ENCODE measurements around the gene UTY. TPM values are rescaled to one million over a fixed set of nuclear protein-coding genes. Genes with fewer than 3 reads are reported as not detected.

Gene UTY
- total and polyA plus RNA-seq, 9 of the 15 experiments (the other 6 are each of a cell fraction or from before 2014, with no cell fraction given), result 0.09 TPM; not detected in 8

DNA sequence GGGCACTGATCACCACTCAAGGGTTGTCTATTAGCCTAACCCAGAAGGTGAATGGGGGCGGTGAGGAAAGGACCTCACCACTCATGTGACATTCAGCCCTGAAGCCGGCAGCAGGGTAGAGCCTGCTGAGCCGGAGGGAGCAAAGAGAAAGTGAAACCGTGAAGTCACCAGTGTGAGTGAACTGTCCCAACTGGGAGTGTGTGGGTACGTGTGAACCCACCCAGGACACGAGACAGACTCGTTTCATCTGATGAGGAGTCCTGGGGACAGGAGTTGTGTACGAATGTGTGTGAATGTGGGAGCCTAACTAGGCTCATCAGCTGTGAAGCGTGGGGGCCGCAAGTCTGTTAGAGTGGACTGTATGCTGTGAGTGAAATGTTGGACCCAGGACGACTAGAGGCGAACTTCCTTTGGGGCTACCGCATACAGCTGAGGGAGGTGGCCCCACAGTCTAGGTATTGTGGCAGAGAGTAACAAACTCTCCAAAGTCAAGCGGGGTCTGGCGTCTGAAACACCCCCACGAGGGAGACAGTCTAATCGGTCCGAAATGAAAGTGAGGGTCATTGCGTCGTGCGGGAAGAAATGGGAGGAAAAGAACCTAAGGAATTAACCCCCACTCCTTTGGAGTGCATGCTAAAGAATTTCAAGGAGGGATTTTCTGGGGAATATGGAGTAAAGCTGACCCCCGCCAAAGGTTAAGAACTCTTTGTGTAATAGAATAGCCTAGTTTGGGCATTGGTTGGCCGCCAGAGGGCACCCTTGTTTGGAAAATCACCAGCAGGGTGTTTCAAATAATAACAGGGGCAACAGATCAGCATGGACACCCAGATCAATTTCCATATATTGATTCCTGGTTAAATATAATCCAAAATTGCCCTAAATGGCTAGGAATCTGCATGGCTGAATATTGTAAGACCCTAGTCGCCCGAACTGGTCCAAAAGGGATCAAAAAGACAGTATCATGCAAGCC lies 43.6 kb downstream of the UTY start:
- Histone ChIP-seq H3K4me3 (no peak overlapping the region), H3K4me1 (replicated peaks in 1 of 2; ENCODE audit: control insufficient read depth in 2 of 2, insufficient read depth in 2 of 2, low read length in 2 of 2) (no peaks in the 10 kb centered on the region), H3K36me3 (ENCODE audit: control insufficient read depth, insufficient read depth, low read length) (no peaks in the 10 kb centered on the region), H3K9me1 (ENCODE audit: control insufficient read depth, insufficient read depth, low read length) (no peaks in the 10 kb centered on the region), H4K20me1 (replicated peaks; ENCODE audit: control insufficient read depth, insufficient read depth, low read length) (no peaks in the 10 kb centered on the region), H3K79me2 (ENCODE audit: control insufficient read depth, insufficient read depth, low read length) (no peaks in the 10 kb centered on the region), H3K27me3 (ENCODE audit: control insufficient read depth in 2 of 2, insufficient read depth in 2 of 2, low read length in 2 of 2) (no peaks in the 10 kb centered on the region), H3K4me2 (ENCODE audit: insufficient read depth, low read length) (no peak overlapping the region), H3K9ac (ENCODE audit: insufficient read depth in 1 of 2, low read depth in 2 of 2, low read length in 2 of 2) (no peak overlapping the region), H2AFZ (ENCODE audit: low read depth, low read length) (no peak overlapping the region), H3K27ac (ENCODE audit: extremely low read depth, low read depth, low read length) (no peak overlapping the region), H3K9me3 (replicated peaks; ENCODE audit: control insufficient read depth, insufficient read depth, low read depth, low read length) (no peaks in the 10 kb centered on the region)
- ATAC-seq, result no peak
- BruUV-seq (replicated peaks), result no TSS peak
- ChIA-PET CTCF (ENCODE audit: low intra/inter-chr PET ratio) (no interaction called here), POLR2A (no interaction called here)
- FAIRE-seq, result no peak
- DNase-seq (ENCODE audit: extremely low read depth in 1 of 4, low spot score in 3 of 4), result no peak
- intact Hi-C loops (cut with micrococcal nuclease), result no loop called here
- no CpG with 5 or more reads among the region's 25 CpGs for WGBS (ENCODE audit: insufficient coverage, low coverage, missing lambda C conversion rate)
- in situ Hi-C loops (cut with MboI), result no loop called here
- no peak for TF ChIP-seq RBM25 (IDR thresholded peaks at IDR 0.05; ENCODE audit: low read depth, low read length, severe bottlenecking)
- TF ChIP-seq, protein P1, sequence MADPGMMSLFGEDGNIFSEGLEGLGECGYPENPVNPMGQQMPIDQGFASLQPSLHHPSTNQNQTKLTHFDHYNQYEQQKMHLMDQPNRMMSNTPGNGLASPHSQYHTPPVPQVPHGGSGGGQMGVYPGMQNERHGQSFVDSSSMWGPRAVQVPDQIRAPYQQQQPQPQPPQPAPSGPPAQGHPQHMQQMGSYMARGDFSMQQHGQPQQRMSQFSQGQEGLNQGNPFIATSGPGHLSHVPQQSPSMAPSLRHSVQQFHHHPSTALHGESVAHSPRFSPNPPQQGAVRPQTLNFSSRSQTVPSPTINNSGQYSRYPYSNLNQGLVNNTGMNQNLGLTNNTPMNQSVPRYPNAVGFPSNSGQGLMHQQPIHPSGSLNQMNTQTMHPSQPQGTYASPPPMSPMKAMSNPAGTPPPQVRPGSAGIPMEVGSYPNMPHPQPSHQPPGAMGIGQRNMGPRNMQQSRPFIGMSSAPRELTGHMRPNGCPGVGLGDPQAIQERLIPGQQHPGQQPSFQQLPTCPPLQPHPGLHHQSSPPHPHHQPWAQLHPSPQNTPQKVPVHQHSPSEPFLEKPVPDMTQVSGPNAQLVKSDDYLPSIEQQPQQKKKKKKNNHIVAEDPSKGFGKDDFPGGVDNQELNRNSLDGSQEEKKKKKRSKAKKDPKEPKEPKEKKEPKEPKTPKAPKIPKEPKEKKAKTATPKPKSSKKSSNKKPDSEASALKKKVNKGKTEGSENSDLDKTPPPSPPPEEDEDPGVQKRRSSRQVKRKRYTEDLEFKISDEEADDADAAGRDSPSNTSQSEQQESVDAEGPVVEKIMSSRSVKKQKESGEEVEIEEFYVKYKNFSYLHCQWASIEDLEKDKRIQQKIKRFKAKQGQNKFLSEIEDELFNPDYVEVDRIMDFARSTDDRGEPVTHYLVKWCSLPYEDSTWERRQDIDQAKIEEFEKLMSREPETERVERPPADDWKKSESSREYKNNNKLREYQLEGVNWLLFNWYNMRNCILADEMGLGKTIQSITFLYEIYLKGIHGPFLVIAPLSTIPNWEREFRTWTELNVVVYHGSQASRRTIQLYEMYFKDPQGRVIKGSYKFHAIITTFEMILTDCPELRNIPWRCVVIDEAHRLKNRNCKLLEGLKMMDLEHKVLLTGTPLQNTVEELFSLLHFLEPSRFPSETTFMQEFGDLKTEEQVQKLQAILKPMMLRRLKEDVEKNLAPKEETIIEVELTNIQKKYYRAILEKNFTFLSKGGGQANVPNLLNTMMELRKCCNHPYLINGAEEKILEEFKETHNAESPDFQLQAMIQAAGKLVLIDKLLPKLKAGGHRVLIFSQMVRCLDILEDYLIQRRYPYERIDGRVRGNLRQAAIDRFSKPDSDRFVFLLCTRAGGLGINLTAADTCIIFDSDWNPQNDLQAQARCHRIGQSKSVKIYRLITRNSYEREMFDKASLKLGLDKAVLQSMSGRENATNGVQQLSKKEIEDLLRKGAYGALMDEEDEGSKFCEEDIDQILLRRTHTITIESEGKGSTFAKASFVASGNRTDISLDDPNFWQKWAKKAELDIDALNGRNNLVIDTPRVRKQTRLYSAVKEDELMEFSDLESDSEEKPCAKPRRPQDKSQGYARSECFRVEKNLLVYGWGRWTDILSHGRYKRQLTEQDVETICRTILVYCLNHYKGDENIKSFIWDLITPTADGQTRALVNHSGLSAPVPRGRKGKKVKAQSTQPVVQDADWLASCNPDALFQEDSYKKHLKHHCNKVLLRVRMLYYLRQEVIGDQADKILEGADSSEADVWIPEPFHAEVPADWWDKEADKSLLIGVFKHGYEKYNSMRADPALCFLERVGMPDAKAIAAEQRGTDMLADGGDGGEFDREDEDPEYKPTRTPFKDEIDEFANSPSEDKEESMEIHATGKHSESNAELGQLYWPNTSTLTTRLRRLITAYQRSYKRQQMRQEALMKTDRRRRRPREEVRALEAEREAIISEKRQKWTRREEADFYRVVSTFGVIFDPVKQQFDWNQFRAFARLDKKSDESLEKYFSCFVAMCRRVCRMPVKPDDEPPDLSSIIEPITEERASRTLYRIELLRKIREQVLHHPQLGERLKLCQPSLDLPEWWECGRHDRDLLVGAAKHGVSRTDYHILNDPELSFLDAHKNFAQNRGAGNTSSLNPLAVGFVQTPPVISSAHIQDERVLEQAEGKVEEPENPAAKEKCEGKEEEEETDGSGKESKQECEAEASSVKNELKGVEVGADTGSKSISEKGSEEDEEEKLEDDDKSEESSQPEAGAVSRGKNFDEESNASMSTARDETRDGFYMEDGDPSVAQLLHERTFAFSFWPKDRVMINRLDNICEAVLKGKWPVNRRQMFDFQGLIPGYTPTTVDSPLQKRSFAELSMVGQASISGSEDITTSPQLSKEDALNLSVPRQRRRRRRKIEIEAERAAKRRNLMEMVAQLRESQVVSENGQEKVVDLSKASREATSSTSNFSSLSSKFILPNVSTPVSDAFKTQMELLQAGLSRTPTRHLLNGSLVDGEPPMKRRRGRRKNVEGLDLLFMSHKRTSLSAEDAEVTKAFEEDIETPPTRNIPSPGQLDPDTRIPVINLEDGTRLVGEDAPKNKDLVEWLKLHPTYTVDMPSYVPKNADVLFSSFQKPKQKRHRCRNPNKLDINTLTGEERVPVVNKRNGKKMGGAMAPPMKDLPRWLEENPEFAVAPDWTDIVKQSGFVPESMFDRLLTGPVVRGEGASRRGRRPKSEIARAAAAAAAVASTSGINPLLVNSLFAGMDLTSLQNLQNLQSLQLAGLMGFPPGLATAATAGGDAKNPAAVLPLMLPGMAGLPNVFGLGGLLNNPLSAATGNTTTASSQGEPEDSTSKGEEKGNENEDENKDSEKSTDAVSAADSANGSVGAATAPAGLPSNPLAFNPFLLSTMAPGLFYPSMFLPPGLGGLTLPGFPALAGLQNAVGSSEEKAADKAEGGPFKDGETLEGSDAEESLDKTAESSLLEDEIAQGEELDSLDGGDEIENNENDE (IDR thresholded peaks at IDR 0.05; ENCODE audit: low read depth, low read length), result no peak
- TF ChIP-seq, protein P2, sequence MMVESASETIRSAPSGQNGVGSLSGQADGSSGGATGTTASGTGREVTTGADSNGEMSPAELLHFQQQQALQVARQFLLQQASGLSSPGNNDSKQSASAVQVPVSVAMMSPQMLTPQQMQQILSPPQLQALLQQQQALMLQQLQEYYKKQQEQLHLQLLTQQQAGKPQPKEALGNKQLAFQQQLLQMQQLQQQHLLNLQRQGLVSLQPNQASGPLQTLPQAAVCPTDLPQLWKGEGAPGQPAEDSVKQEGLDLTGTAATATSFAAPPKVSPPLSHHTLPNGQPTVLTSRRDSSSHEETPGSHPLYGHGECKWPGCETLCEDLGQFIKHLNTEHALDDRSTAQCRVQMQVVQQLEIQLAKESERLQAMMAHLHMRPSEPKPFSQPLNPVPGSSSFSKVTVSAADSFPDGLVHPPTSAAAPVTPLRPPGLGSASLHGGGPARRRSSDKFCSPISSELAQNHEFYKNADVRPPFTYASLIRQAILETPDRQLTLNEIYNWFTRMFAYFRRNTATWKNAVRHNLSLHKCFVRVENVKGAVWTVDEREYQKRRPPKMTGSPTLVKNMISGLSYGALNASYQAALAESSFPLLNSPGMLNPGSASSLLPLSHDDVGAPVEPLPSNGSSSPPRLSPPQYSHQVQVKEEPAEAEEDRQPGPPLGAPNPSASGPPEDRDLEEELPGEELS (CRISPR knock-in tag; IDR thresholded peaks at IDR 0.05; ENCODE audit: borderline replicate concordance), result no peak
- TF ChIP-seq, protein P3, sequence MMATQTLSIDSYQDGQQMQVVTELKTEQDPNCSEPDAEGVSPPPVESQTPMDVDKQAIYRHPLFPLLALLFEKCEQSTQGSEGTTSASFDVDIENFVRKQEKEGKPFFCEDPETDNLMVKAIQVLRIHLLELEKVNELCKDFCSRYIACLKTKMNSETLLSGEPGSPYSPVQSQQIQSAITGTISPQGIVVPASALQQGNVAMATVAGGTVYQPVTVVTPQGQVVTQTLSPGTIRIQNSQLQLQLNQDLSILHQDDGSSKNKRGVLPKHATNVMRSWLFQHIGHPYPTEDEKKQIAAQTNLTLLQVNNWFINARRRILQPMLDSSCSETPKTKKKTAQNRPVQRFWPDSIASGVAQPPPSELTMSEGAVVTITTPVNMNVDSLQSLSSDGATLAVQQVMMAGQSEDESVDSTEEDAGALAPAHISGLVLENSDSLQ (IDR thresholded peaks at IDR 0.05), result no peak
